Measurements from ENCODE around the gene SSTR3.
"Not testable (repeated sequence)": the region's sequence is repeated elsewhere in the genome, so short reads cannot be mapped to it uniquely, and the experiment has no call there.

The SSTR3 gene

GRCh38 chr22:37241351-37242142 lies 29.3 kb upstream of the SSTR3 start:
- DNase-seq = peak; percentile 55

GRCh38 chr22:37240941-37241320 lies 28.7 kb upstream of the SSTR3 start:
- DNase-seq = no peak

- DNase-seq = no peak
Measured at GRCh38 chr22:37240240-37240940, 28.1 kb upstream of the SSTR3 start.

GRCh38 chr22:37239336-37240239 lies 27.3 kb upstream of the SSTR3 start:
- peak; percentile 29 for DNase-seq

GRCh38 chr22:37237371-37238268 lies 25.3 kb upstream of the SSTR3 start:
- peak; percentile 28 for DNase-seq

- no peak for DNase-seq
Measured at GRCh38 chr22:37235897-37236607, 23.8 kb upstream of the SSTR3 start.

- DNase-seq = peak; percentile 29
Measured at GRCh38 chr22:37234736-37235711, 22.7 kb upstream of the SSTR3 start.

GRCh38 chr22:37233751-37234631 lies 21.7 kb upstream of the SSTR3 start:
- peak; percentile 29 for DNase-seq

- not testable (repeated sequence) for DNase-seq
Measured at GRCh38 chr22:37233371-37233750, 21.1 kb upstream of the SSTR3 start.

GRCh38 chr22:37232140-37232998 lies 20.1 kb upstream of the SSTR3 start:
- no peak for DNase-seq

- peak; percentile 34 for DNase-seq
Measured at GRCh38 chr22:37231406-37232139, 19.3 kb upstream of the SSTR3 start.

GRCh38 chr22:37230673-37231405 lies 18.6 kb upstream of the SSTR3 start:
- peak; percentile 63 for DNase-seq

GRCh38 chr22:37229805-37230672 lies 17.8 kb upstream of the SSTR3 start:
- peak; percentile 82 for DNase-seq

- DNase-seq = peak; percentile 51
Measured at GRCh38 chr22:37229012-37229804, 16.9 kb upstream of the SSTR3 start.
